Mammary epithelial cell (primary cell): ENCODE measurements around the gene HYAL1.

ENCODE experiments used
- CTCF ChIP-seq, 2 donors: IDR thresholded peaks in 1 of 2; conservative IDR thresholded peaks in 1 of 2; 2 replicates each; pipeline ENCODE4 v1.5.1; 2011 to 2012; ENCODE audit warnings: inconsistent platforms in 2 of 2, low read length in 2 of 2, mild to moderate bottlenecking in 2 of 2, control low read depth in 1 of 2, low read depth in 1 of 2; ENCODE audit not compliant: insufficient read depth in 1 of 2; ENCODE audit errors: extremely low read depth in 1 of 2
- EZH2 ChIP-seq: IDR thresholded peaks from 2 replicates; pipeline ENCODE4 v1.6.1; 2012; ENCODE audit warnings: low read length, inconsistent platforms, borderline replicate concordance

DNA sequence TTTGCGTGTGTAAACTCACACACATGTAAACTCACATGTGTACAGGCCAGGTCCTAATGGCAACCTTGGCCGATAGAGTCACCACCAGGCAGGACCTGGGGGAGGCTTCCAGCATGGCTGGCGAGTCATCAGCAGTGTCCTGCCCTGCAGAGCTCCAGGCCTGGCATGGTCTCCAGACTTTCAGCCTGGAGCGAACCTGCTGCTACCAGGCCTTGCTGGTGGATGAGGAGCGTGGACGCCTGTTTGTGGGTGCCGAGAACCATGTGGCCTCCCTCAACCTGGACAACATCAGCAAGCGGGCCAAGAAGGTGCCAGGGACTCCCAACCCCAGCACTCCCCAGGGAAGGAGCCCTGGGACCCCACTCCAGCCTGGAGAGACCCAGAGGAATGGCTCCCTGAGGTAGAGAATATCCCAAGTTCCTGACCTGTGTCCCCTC, 33.4 kb downstream of the HYAL1 start:
- TF ChIP-seq EZH2 (no peak), CTCF (conservative IDR thresholded peaks at IDR 0.05 in 1 of 2, IDR thresholded peaks at IDR 0.05 in 1 of 2; ENCODE audit: extremely low read depth in 1 of 2, insufficient read depth in 1 of 2, low read depth in 1 of 2, low read length in 2 of 2) (no peak)
